B cell (primary cell): ENCODE results near the gene MOB3B. TPM values are rescaled to one million over a fixed set of nuclear protein-coding genes. Genes with fewer than 3 reads are reported as not detected.
"Not testable (repeated sequence)": the region's sequence is repeated elsewhere in the genome, so short reads cannot be mapped to it uniquely, and the experiment has no call there.

ENCODE experiments used
- ATAC-seq: fragments of 200-7000 bp; cut with Tn5 transposase; one replicate; pipeline ENCODE4 v1.10.0; 2021; ENCODE audit warnings: low read depth, mild to moderate bottlenecking, moderate number of reproducible peaks, moderate library complexity
- CTCF ChIA-PET: fragments of 350-600 bp; sonication (Branson Sonifier 250); formaldehyde crosslinking; loops from one replicate; lab custom pipeline; 2021; ENCODE audit warnings: antibody characterized with exemption, inconsistent platforms; lab: Charles Lee
- POLR2A ChIA-PET: fragments of 350-600 bp; sonication (Branson Sonifier 250); formaldehyde crosslinking; loops from one replicate; lab custom pipeline; 2021; ENCODE audit warnings: antibody characterized with exemption; lab: Charles Lee
- DNase-seq: peaks from one replicate; pipeline ENCODE4 v3.0.0; 2013
- H2AFZ ChIP-seq: 2 replicates; pipeline ENCODE4 v1.6.1; 2012; ENCODE audit warnings: mild to moderate bottlenecking, low read depth, low read length; ENCODE audit not compliant: insufficient read depth, poor library complexity, severe bottlenecking
- H3K27ac ChIP-seq, 2 donors: 1 replicate in 1 of 2; 2 replicates in 1 of 2; pipeline ENCODE4 v1.5.1; 2012 to 2013; ENCODE audit warnings: low read length in 2 of 2, mild to moderate bottlenecking in 2 of 2, moderate library complexity in 1 of 2
- H3K27me3 ChIP-seq, 4 experiments: fragments of 200-600 bp in 1 of 4; sonication (generic) in 1 of 4; replicated peaks in 1 of 4; 1 replicate in 2 of 4; 2 replicates in 2 of 4; pipeline versions ENCODE4 v1.6.1 to v1.7.0; 2013 to 2016; ENCODE audit warnings: low read length in 3 of 4, mild to moderate bottlenecking in 2 of 4, mixed read lengths in 1 of 4, moderate library complexity in 1 of 4; ENCODE audit not compliant: insufficient read depth in 4 of 4, control insufficient read depth in 3 of 4; ENCODE audit errors: control extremely low read depth in 1 of 4
- H3K36me3 ChIP-seq, 2 experiments: replicated peaks in 1 of 2; 1 replicate in 1 of 2; 2 replicates in 1 of 2; pipeline versions ENCODE4 v1.6.1 to v1.7.1; 2013; ENCODE audit warnings: low read length in 1 of 2; ENCODE audit not compliant: insufficient read depth in 2 of 2, control insufficient read depth in 1 of 2; ENCODE audit errors: control extremely low read depth in 1 of 2, extremely low read depth in 1 of 2
- H3K4me1 ChIP-seq, 2 donors: fragments of 200-600 bp in 1 of 2; sonication (generic) in 1 of 2; 1 replicate in 1 of 2; 2 replicates in 1 of 2; pipeline versions ENCODE4 v1.5.1 to v1.6.1; 2013 to 2017; ENCODE audit warnings: low read length in 2 of 2; ENCODE audit not compliant: control insufficient read depth in 2 of 2, insufficient read depth in 2 of 2
- H3K4me2 ChIP-seq: replicated peaks from 2 replicates; pipeline ENCODE3; 2012; ENCODE audit warnings: mild to moderate bottlenecking, low read depth, low read length; ENCODE audit not compliant: poor library complexity, severe bottlenecking
- H3K4me3 ChIP-seq, 5 experiments: fragments of 200-600 bp in 1 of 5; sonication (generic) in 1 of 5; 1 replicate in 3 of 5; 2 replicates in 2 of 5; pipeline versions ENCODE4 v1.5.1 to v1.7.0; 2011 to 2016; ENCODE audit warnings: low read length in 4 of 5, mild to moderate bottlenecking in 4 of 5, low read depth in 2 of 5, control low read depth in 1 of 5, moderate library complexity in 1 of 5; ENCODE audit not compliant: insufficient read depth in 1 of 5; ENCODE audit errors: control extremely low read depth in 1 of 5, extremely low read depth in 1 of 5
- H3K79me2 ChIP-seq: fragments of 200-600 bp; sonication (generic); one replicate; pipeline ENCODE4 v1.6.0; 2016; ENCODE audit warnings: low read length; ENCODE audit not compliant: control insufficient read depth, insufficient read depth
- H3K9ac ChIP-seq: fragments of 200-600 bp; sonication (generic); 2 replicates; pipeline ENCODE4 v1.6.1; 2017; ENCODE audit warnings: mild to moderate bottlenecking, low read length, moderate library complexity
- H3K9me3 ChIP-seq, 3 donors: one replicate each; pipeline versions ENCODE4 v1.6.1 to v1.7.1; 2013; ENCODE audit warnings: low read length in 2 of 3; ENCODE audit not compliant: control insufficient read depth in 2 of 3, insufficient read depth in 1 of 3; ENCODE audit errors: control extremely low read depth in 1 of 3
- H4K20me1 ChIP-seq: 2 replicates; pipeline ENCODE4 v1.6.0; 2012; ENCODE audit warnings: mild to moderate bottlenecking, low read length; ENCODE audit not compliant: insufficient read depth, control insufficient read depth, poor library complexity, severe bottlenecking
- H3K27ac Mint-ChIP-seq: one replicate; pipeline ENCODE4 v1.8.0; 2021; ENCODE audit warnings: mixed read lengths
- H3K27me3 Mint-ChIP-seq: one replicate; pipeline ENCODE4 v1.8.0; 2021; ENCODE audit warnings: mixed read lengths
- H3K4me1 Mint-ChIP-seq: one replicate; pipeline ENCODE4 v1.8.0; 2021; ENCODE audit warnings: mixed read lengths
- H3K4me3 Mint-ChIP-seq: one replicate; pipeline ENCODE4 v1.8.0; 2021; ENCODE audit warnings: mixed read lengths
- H3K9me3 Mint-ChIP-seq: one replicate; pipeline ENCODE4 v1.8.0; 2022; ENCODE audit warnings: mixed read lengths; ENCODE audit not compliant: insufficient read depth
- CTCF ChIP-seq: fragments of 200-600 bp; IDR thresholded peaks from one replicate; pipeline ENCODE4 v1.8.0; 2022; ENCODE audit warnings: antibody characterized with exemption, mild to moderate bottlenecking
- EZH2 ChIP-seq: IDR thresholded peaks from 2 replicates; pipeline ENCODE4 v1.6.1; 2012; ENCODE audit warnings: borderline replicate concordance, low read depth, mild to moderate bottlenecking, moderate library complexity, low read length; ENCODE audit not compliant: insufficient read depth, poor library complexity, severe bottlenecking
- WGBS: methylation state at CpG from one replicate; pipeline ENCODE4 v1.1.5; 2013; ENCODE audit warnings: missing lambda C conversion rate; ENCODE audit not compliant: insufficient coverage; 5-methylcytosine and 5-hydroxymethylcytosine counted together
- intact Hi-C: fragments of 100-400 bp; cut with micrococcal nuclease; formaldehyde crosslinking; loops from one replicate; pipeline ENCODE4 v1.10.0; 2022
- polyA plus RNA-seq: library from polyadenylated mRNA; depleted of rRNA; stranded (reverse); fragments of >200 nt; gene quantifications from 2 replicates; pipeline ENCODE4 v1.2.3, GENCODE V29; 2012
- total RNA-seq, 2 donors: library from RNA; stranded (reverse); fragments of 120-200 nt in 1 of 2; gene quantifications; 1 replicate in 1 of 2; 2 replicates in 1 of 2; pipeline versions ENCODE4 v1.2.3 to v1.2.4, GENCODE V29; 2013 to 2022

The MOB3B gene
- total and polyA plus RNA-seq, 2 donors (not counting 1 experiment from before 2014, with no cell fraction given) = 7.3 to 7.9 TPM

GRCh38 chr9:27421577-27421976 is 108.0 kb downstream of the MOB3B start:
- Mint-ChIP-seq H3K9me3 (peaks cover 3% of the 10 kb centered on the region), H3K4me3 (no peak overlapping the region), H3K4me1 (peaks cover 66% of the 10 kb centered on the region), H3K27me3 (no peaks in the 10 kb centered on the region), H3K27ac (no peak overlapping the region)
- Histone ChIP-seq H3K27ac (peak overlapping the region in 1 of 2 donors; percentile 32), H2AFZ (no peak overlapping the region), H3K4me1 (peaks cover 11 to 16% of the 10 kb centered on the region in 2 donors), H3K79me2 (peaks cover 72% of the 10 kb centered on the region), H3K9ac (no peak overlapping the region), H3K27me3 (no peaks in the 10 kb centered on the region), H4K20me1 (peaks cover 5% of the 10 kb centered on the region), H3K9me3 (no peaks in the 10 kb centered on the region), H3K36me3 (peaks cover 0 to 2% of the 10 kb centered on the region in 2 experiments), H3K4me2 (no peak overlapping the region), H3K4me3 (no peak overlapping the region)
- no peak for DNase-seq
- TF ChIP-seq CTCF = no peak
- TF ChIP-seq EZH2 = no peak
- WGBS = 100% methylated on average over 2 of the region's 2 CpGs
- ChIA-PET CTCF (interaction anchor here (1.1 to 1.3 kb wide), 2 partner anchors 16 to 62 kb away, joined by 3 read pairs; no protein-coding TSS in a partner anchor), POLR2A (no interaction called here)
- no peak for ATAC-seq
- intact Hi-C loops = no loop called here

- POLR2A ChIA-PET, H3K9ac ChIP-seq, H4K20me1 ChIP-seq, H3K27me3 Mint-ChIP-seq, H3K27me3 ChIP-seq, H3K27ac ChIP-seq, H3K4me3 Mint-ChIP-seq, H3K9me3 Mint-ChIP-seq, H3K4me3 ChIP-seq, H2AFZ ChIP-seq, DNase-seq, H3K9me3 ChIP-seq, intact Hi-C loops, H3K27ac Mint-ChIP-seq, ATAC-seq, H3K4me1 ChIP-seq, H3K4me2 ChIP-seq, H3K36me3 ChIP-seq: not testable (repeated sequence)
- H3K79me2 ChIP-seq = peaks cover 69% of the 10 kb centered on the region
- WGBS = 80% methylated on average over 1 of the region's 3 CpGs
- CTCF ChIA-PET = interaction anchor here (0.9 kb wide), 1 partner anchor 34 kb away, joined by 3 read pairs; no protein-coding TSS in a partner anchor
- H3K4me1 Mint-ChIP-seq = peaks cover 52% of the 10 kb centered on the region
Observed at GRCh38 chr9:27419558-27419957, 110.1 kb downstream of the MOB3B start.
